Measurements from ENCODE around the gene EDN3.

- TF ChIP-seq, protein P1, sequence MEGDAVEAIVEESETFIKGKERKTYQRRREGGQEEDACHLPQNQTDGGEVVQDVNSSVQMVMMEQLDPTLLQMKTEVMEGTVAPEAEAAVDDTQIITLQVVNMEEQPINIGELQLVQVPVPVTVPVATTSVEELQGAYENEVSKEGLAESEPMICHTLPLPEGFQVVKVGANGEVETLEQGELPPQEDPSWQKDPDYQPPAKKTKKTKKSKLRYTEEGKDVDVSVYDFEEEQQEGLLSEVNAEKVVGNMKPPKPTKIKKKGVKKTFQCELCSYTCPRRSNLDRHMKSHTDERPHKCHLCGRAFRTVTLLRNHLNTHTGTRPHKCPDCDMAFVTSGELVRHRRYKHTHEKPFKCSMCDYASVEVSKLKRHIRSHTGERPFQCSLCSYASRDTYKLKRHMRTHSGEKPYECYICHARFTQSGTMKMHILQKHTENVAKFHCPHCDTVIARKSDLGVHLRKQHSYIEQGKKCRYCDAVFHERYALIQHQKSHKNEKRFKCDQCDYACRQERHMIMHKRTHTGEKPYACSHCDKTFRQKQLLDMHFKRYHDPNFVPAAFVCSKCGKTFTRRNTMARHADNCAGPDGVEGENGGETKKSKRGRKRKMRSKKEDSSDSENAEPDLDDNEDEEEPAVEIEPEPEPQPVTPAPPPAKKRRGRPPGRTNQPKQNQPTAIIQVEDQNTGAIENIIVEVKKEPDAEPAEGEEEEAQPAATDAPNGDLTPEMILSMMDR (IDR thresholded peaks at IDR 0.05; ENCODE audit: low read depth, low read length): no peak
- TF ChIP-seq EZH2phosphoT487 (IDR thresholded peaks at IDR 0.05; ENCODE audit: low read depth): no peak
Measured at GRCh38 chr20:59350330-59351156, 50.1 kb downstream of the EDN3 start.

All from OCI-LY3 (cell line).